ENCODE measurements around the gene GABRA5.

GRCh38 chr15:26936502-26936901, 69.6 kb downstream of the GABRA5 start:
- TF ChIP-seq CTCF (IDR thresholded peaks at IDR 0.05) (no peak), EP300 (IDR thresholded peaks at IDR 0.05) (no peak), POLR2A (IDR thresholded peaks at IDR 0.05) (no peak)

All from ovary (tissue), 3 donors.